ENCODE data around the gene FAM174C.
"Not testable (repeated sequence)": the region's sequence is repeated elsewhere in the genome, so short reads cannot be mapped to it uniquely, and the experiment has no call there.

Gene FAM174C

GRCh38 chr19:1245494-1246264, 29.7 kb upstream of the FAM174C start:
- TF ChIP-seq, protein P1, sequence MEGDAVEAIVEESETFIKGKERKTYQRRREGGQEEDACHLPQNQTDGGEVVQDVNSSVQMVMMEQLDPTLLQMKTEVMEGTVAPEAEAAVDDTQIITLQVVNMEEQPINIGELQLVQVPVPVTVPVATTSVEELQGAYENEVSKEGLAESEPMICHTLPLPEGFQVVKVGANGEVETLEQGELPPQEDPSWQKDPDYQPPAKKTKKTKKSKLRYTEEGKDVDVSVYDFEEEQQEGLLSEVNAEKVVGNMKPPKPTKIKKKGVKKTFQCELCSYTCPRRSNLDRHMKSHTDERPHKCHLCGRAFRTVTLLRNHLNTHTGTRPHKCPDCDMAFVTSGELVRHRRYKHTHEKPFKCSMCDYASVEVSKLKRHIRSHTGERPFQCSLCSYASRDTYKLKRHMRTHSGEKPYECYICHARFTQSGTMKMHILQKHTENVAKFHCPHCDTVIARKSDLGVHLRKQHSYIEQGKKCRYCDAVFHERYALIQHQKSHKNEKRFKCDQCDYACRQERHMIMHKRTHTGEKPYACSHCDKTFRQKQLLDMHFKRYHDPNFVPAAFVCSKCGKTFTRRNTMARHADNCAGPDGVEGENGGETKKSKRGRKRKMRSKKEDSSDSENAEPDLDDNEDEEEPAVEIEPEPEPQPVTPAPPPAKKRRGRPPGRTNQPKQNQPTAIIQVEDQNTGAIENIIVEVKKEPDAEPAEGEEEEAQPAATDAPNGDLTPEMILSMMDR (conservative IDR thresholded peaks at IDR 0.05) = no peak
- H3K27ac ChIP-seq = peak overlapping the region; percentile 90

- not testable (repeated sequence) for H3K27ac ChIP-seq
Observed at GRCh38 chr19:1246265-1247087, 28.9 kb upstream of the FAM174C start.

- TF ChIP-seq, protein P1 (conservative IDR thresholded peaks at IDR 0.05) = no peak
- H3K27ac ChIP-seq = peak overlapping the region; percentile 91
Observed at GRCh38 chr19:1247748-1248138, 27.6 kb upstream of the FAM174C start.

DNA sequence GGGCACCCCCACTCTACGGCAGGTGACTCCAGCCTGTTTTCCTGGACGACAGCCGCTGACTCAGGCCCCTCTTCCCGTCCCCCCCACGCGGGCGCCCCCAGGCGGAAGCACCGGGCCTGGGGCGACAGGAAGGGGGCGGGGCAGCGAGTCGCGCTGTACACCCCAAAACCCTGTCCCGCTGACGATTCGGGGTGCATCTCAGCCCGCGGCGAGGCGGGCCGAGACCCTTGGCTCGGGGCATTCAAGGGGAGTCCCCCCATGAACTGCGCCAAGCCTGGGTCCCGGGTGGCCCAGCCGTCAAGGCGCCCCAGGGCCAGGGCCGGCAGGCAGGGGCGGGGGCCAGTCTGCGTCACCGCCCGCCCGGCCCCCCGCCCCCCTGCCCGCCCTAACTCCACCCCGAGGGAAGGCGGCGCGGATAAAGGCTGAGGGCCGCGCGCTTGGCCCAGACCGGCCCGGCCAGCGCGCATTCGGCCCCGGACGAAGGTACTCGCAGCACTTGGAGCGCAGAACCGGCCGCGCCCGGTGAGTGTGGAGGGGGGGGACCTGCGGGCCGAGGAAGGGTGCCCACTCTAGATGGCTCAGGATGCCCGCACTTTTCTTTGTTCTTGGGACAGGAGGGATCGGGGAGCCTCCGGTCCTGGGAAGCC, 27.1 kb upstream of the FAM174C start, which contains the start of gene MIDN:
Gene MIDN, plus strand, starts transcription at position 445 of the 647 bp plus-strand sequence. CDS start 1,714 bp downstream, outside the sequence.
- H3K27ac ChIP-seq = peak within 1 kb of the TSS; percentile 91
- TF ChIP-seq, protein P1 (conservative IDR thresholded peaks at IDR 0.05) = no peak

DNA sequence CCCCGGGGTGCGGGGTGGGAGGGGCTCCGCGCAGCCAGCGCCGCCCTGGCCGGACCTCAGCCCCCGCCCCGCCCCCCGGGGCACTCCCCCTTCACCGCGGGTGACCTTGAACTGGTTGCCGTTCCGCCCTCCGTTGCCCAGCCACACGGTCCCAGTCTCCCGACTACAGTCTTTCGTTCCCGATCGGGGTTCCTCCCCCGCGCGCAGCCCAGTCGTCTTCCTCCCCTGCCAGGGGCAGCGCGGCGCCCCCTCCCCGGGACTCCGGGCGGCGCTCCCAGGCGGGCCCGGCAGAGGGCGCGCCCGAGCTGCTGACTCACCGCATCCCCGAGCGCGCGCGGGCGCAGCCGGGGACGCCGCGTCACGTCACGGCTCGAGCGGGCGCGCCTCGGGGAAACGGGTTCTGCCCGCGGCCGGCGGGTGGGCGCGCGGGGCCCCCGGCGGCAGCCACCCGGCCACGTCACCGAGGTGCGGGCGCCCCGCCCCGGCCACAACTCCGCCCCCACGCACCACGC, 26.5 kb upstream of the FAM174C start:
- TF ChIP-seq, protein P1 (conservative IDR thresholded peaks at IDR 0.05) = peak; percentile 94

GRCh38 chr19:1249298-1249989, 25.9 kb upstream of the FAM174C start:
- TF ChIP-seq, protein P1 (conservative IDR thresholded peaks at IDR 0.05) = no peak

More for the DNA sequence above, 26.5 kb upstream of the FAM174C start:
- H3K27ac ChIP-seq = peak overlapping the region; percentile 91

GRCh38 chr19:1249990-1250436, 25.3 kb upstream of the FAM174C start:
- peak overlapping the region; percentile 91 for H3K27ac ChIP-seq
- TF ChIP-seq, protein P1 (conservative IDR thresholded peaks at IDR 0.05) = no peak

More at GRCh38 chr19:1249298-1249989, 25.9 kb upstream of the FAM174C start:
- H3K27ac ChIP-seq = peak overlapping the region; percentile 91
